Fibroblast of pulmonary artery (primary cell): Measurements from ENCODE around the gene DSE.

ENCODE experiments used
- DNase-seq: peaks from one replicate; pipeline ENCODE4 v3.0.0-alpha.2; 2010; ENCODE audit warnings: low read depth
- H3K4me3 ChIP-seq: replicated peaks from 2 replicates; pipeline ENCODE4 v1.5.1; 2011; ENCODE audit warnings: low read depth, mild to moderate bottlenecking, control low read depth, low read length, moderate library complexity
- TF ChIP-seq, protein P1 (sequence below): IDR thresholded peaks from 2 replicates; pipeline ENCODE4 v1.5.1; 2011; ENCODE audit warnings: mild to moderate bottlenecking, control low read depth, low read length, inconsistent platforms; ENCODE audit errors: missing control alignments

DSE gene

DNA sequence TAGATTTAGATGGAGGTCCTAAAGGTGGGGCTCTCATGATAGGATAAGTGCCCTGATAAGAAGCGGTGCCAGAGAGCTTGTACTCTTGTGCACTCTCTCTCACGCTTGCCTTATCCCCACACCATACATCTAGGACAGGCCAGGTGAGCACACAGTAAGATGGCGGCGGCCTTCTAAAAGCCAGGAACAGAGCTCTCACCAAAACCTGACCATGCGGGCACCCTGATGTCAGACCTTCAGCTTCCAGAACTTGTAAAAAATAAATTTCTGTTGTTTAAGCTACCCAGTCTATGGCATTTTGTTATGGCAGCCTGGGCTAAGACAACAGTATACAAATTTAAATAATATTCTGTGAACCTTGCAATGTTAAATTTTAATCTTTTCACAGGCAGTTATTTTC, 49.6 kb downstream of the DSE start:
- H3K4me3 ChIP-seq = no peak overlapping the region
- TF ChIP-seq, protein P1, sequence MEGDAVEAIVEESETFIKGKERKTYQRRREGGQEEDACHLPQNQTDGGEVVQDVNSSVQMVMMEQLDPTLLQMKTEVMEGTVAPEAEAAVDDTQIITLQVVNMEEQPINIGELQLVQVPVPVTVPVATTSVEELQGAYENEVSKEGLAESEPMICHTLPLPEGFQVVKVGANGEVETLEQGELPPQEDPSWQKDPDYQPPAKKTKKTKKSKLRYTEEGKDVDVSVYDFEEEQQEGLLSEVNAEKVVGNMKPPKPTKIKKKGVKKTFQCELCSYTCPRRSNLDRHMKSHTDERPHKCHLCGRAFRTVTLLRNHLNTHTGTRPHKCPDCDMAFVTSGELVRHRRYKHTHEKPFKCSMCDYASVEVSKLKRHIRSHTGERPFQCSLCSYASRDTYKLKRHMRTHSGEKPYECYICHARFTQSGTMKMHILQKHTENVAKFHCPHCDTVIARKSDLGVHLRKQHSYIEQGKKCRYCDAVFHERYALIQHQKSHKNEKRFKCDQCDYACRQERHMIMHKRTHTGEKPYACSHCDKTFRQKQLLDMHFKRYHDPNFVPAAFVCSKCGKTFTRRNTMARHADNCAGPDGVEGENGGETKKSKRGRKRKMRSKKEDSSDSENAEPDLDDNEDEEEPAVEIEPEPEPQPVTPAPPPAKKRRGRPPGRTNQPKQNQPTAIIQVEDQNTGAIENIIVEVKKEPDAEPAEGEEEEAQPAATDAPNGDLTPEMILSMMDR = no peak
- DNase-seq = no peak

DNA sequence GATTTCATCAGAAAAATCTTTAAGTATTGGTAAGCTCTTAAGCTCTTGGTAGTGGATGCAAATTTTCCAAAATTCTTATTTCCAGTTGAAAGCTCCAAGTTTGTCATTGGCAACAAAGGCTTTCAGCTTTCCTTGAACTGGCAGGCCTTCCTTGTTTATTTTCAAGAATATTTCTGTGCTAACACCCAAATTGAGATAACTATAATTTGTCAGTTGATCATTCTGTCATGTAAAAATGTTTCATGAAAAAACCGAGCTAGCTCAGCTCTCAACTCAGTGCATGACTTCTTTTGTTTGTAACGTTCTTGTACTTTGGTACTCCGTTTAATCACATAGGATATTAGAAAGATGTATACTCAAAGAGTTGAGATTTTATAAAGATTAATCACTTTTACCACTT, 51.5 kb downstream of the DSE start:
- no peak overlapping the region for H3K4me3 ChIP-seq
- TF ChIP-seq, protein P1 = no peak
- no peak for DNase-seq

DNA sequence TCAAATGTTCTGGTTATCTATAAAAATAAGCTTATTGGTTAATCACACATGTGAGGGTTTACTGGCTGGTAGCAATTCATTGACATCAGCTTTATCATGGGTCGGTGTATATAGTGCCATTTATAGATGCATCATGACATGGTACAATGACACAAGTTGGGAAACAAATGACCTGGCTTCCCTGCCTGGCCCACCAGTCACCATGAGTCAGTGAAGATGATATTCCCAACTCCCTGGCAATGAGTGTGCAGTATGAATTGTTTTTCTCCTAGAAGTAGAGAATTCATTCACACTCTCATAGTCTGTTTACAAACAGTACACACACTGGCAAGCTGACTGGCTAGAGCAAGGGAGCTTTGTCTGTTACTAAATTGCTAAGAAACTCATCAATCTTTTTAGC, 53.3 kb downstream of the DSE start:
- TF ChIP-seq, protein P1 = no peak
- peak; percentile 50 for DNase-seq
- no peak overlapping the region for H3K4me3 ChIP-seq

DNA sequence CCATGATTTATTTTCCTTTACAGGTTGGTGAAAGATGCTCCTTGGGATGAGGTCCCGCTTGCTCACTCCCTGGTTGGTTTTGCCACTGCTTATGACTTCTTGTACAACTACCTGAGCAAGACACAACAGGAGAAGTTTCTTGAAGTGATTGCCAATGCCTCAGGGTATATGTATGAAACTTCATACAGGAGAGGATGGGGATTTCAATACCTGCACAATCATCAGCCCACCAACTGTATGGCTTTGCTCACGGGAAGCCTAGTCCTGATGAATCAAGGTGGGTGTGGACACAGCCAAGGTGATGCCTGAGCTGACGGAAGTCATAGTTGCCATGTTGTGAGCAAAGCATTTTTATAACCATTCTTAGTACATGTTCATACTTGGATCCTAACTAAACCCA, 55.8 kb downstream of the DSE start:
- TF ChIP-seq, protein P1 = no peak
- no peak for DNase-seq
- H3K4me3 ChIP-seq = no peak overlapping the region

DNA sequence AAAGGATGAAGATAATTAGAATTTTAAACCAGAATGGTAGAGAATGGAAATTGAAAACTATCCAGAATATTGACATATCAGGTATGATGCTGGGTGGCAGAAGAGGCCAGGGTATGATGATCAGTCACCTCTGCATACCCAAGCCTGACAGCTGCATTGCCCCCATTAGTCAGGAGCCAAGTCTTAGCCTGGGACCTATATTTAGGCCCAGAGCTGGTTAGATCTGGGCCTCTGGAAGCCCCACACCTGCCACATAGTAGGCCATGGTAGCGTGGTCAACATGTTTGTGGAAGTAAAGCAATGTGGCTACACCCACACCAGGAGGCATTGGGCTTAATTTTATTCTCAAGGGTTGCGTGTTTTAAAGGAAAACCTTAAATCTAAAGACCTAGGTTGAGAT, 58.4 kb downstream of the DSE start:
- DNase-seq = no peak
- no peak overlapping the region for H3K4me3 ChIP-seq
- TF ChIP-seq, protein P1 = no peak

DNA sequence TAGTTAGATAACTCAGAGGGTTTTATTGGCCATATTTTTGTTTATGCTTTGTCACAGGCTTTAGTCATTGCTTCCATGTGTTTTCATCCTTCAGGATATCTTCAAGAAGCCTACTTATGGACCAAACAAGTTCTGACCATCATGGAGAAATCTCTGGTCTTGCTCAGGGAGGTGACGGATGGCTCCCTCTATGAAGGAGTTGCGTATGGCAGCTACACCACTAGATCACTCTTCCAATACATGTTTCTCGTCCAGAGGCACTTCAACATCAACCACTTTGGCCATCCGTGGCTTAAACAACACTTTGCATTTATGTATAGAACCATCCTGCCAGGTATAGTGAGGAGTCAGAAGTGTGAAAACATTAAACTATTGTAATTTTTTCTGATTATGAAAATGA, 60.1 kb downstream of the DSE start:
- TF ChIP-seq, protein P1 = no peak
- no peak overlapping the region for H3K4me3 ChIP-seq
- no peak for DNase-seq

DNA sequence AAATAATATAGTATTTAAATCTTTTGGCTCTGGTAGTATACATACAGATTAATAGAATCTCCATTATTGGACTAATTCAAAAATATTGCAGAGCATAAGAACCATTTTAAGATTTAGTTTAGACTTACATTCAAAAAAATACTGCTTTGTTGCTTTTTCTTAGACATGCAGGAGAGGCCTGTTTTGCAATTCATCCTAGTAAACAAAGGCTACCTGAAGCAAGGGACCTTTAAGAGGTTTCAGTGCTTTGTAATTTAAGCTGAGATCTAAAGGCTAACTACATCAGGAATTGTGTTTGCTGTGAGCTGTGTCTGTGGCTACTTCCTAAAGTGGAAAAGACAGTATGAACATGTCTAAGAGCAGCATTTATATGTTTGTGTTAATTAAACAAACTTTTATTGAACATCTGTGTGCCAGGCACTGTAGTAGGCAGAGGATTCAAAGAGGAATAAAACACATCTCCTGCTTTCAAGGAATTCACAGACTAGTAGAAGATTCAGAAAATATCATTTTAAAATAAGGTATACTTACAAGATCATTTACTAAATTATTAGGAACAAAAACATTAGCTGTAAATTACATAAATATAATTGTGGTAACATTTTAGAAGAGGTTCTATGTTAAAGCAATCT, 61.3 kb downstream of the DSE start:
- no peak for DNase-seq
- TF ChIP-seq, protein P1 = no peak

More for the DNA sequence above, 61.3 kb downstream of the DSE start:
- no peak overlapping the region for H3K4me3 ChIP-seq
